CD14-positive monocyte (primary cell): ENCODE measurements around the gene TPRG1L. TPM values are rescaled to one million over a fixed set of nuclear protein-coding genes. Genes with fewer than 3 reads are reported as not detected.

Source experiments
- DNase-seq, 3 donors: peaks; one replicate each; pipeline ENCODE4 v3.0.0-alpha.2; 2011 to 2022
- H2AFZ ChIP-seq: 2 replicates; pipeline ENCODE4 v1.6.0; 2012; ENCODE audit warnings: mild to moderate bottlenecking, low read depth, low read length, inconsistent platforms; ENCODE audit not compliant: insufficient read depth, poor library complexity, severe bottlenecking
- H3K27ac ChIP-seq, 2 donors: 1 replicate in 1 of 2; 2 replicates in 1 of 2; pipeline ENCODE4 v1.5.1; 2012 to 2013; ENCODE audit warnings: low read length in 2 of 2, control low read depth in 1 of 2, inconsistent platforms in 1 of 2, low read depth in 1 of 2, mild to moderate bottlenecking in 1 of 2
- H3K27me3 ChIP-seq, 2 donors: one replicate each; pipeline versions ENCODE4 v1.6.0 to v1.6.1; 2011 to 2013; ENCODE audit warnings: low read length in 2 of 2; ENCODE audit not compliant: control insufficient read depth in 2 of 2, insufficient read depth in 2 of 2
- H3K36me3 ChIP-seq, 2 donors: replicated peaks in 1 of 2; 1 replicate in 1 of 2; 2 replicates in 1 of 2; pipeline versions ENCODE4 v1.5.1 to v1.6.1; 2012 to 2013; ENCODE audit warnings: low read length in 2 of 2, control low read depth in 1 of 2, inconsistent platforms in 1 of 2, mild to moderate bottlenecking in 1 of 2; ENCODE audit not compliant: insufficient read depth in 2 of 2, control insufficient read depth in 1 of 2
- H3K4me1 ChIP-seq, 2 donors: 1 replicate in 1 of 2; 2 replicates in 1 of 2; pipeline versions ENCODE4 v1.5.1 to v1.6.1; 2012 to 2013; ENCODE audit warnings: low read length in 2 of 2, control low read depth in 1 of 2, inconsistent platforms in 1 of 2, mild to moderate bottlenecking in 1 of 2, moderate library complexity in 1 of 2; ENCODE audit not compliant: insufficient read depth in 2 of 2, control insufficient read depth in 1 of 2
- H3K4me2 ChIP-seq: replicated peaks from 2 replicates; pipeline ENCODE3; 2012; ENCODE audit warnings: low read length, moderate library complexity, mild to moderate bottlenecking; ENCODE audit not compliant: poor library complexity, severe bottlenecking; ENCODE audit errors: extremely low read depth
- H3K4me3 ChIP-seq, 3 experiments: fragments of 200-600 bp in 1 of 3; sonication (generic) in 1 of 3; replicated peaks in 1 of 3; 1 replicate in 2 of 3; 2 replicates in 1 of 3; pipeline ENCODE4 v1.5.1; 2011 to 2013; ENCODE audit warnings: low read length in 3 of 3, mild to moderate bottlenecking in 3 of 3, control low read depth in 2 of 3, low read depth in 2 of 3, inconsistent platforms in 1 of 3, moderate library complexity in 1 of 3
- H3K79me2 ChIP-seq: 2 replicates; pipeline ENCODE4 v1.6.0; 2012; ENCODE audit warnings: mild to moderate bottlenecking, control low read depth, inconsistent platforms, low read length, moderate library complexity; ENCODE audit not compliant: insufficient read depth
- H3K9ac ChIP-seq: 2 replicates; pipeline ENCODE4 v1.6.0; 2017; ENCODE audit warnings: low read length, mild to moderate bottlenecking; ENCODE audit not compliant: insufficient read depth, poor library complexity, severe bottlenecking
- H3K9me3 ChIP-seq, 2 donors: replicated peaks in 1 of 2; 1 replicate in 1 of 2; 2 replicates in 1 of 2; pipeline versions ENCODE4 v1.5.1 to v1.6.1; 2012 to 2013; ENCODE audit warnings: low read length in 2 of 2, control low read depth in 1 of 2; ENCODE audit not compliant: control insufficient read depth in 1 of 2, insufficient read depth in 1 of 2
- H4K20me1 ChIP-seq: 2 replicates; pipeline ENCODE4 v1.6.0; 2012; ENCODE audit warnings: mild to moderate bottlenecking, low read length, control low read depth, moderate library complexity; ENCODE audit not compliant: insufficient read depth
- H3K27ac Mint-ChIP-seq, 7 donors: one replicate each; pipeline ENCODE4 v1.8.0; 2020; ENCODE audit warnings: mild to moderate bottlenecking in 7 of 7, mixed read lengths in 7 of 7, moderate library complexity in 6 of 7, inconsistent platforms in 2 of 7
- H3K27me3 Mint-ChIP-seq, 3 donors: one replicate each; pipeline ENCODE4 v1.8.0; 2021 to 2022; ENCODE audit warnings: low read depth in 3 of 3, mild to moderate bottlenecking in 3 of 3, mixed read lengths in 3 of 3, moderate library complexity in 3 of 3, inconsistent platforms in 1 of 3
- H3K36me3 Mint-ChIP-seq, 2 donors: one replicate each; pipeline ENCODE4 v1.8.0; 2020; ENCODE audit warnings: mixed read lengths in 2 of 2, inconsistent platforms in 1 of 2, mild to moderate bottlenecking in 1 of 2
- H3K4me1 Mint-ChIP-seq: one replicate; pipeline ENCODE4 v1.8.0; 2020; ENCODE audit warnings: mild to moderate bottlenecking, mixed read lengths
- H3K4me3 Mint-ChIP-seq, 2 donors: one replicate each; pipeline ENCODE4 v1.8.0; 2020; ENCODE audit warnings: mild to moderate bottlenecking in 2 of 2, mixed read lengths in 2 of 2, moderate library complexity in 1 of 2
- H3K9me3 Mint-ChIP-seq, 7 donors: one replicate each; pipeline ENCODE4 v1.8.0; 2020 to 2022; ENCODE audit warnings: mixed read lengths in 7 of 7, mild to moderate bottlenecking in 6 of 7, moderate library complexity in 6 of 7, inconsistent platforms in 2 of 7
- WGBS: methylation state at CpG from one replicate; pipeline ENCODE4 v1.1.5; 2013; ENCODE audit warnings: missing lambda C conversion rate; ENCODE audit not compliant: insufficient coverage; 5-methylcytosine and 5-hydroxymethylcytosine counted together
- intact Hi-C, 2 donors: fragments of 100-400 bp; cut with micrococcal nuclease; formaldehyde crosslinking; loops; one replicate each; pipeline versions ENCODE4 v1.15.0 to v1.15.1; 2023
- polyA plus RNA-seq, 3 donors: library from polyadenylated mRNA; depleted of rRNA in 1 of 3; unstranded in 2 of 3; stranded (reverse) in 1 of 3; fragments of 300-500 nt in 2 of 3; fragments of >200 nt in 1 of 3; fragmentation: Illumina TruSeq in 2 of 3; gene quantifications; 1 replicate in 2 of 3; 2 replicates in 1 of 3; pipeline ENCODE4 v1.2.3, GENCODE V29; 2012 to 2021
- TF ChIP-seq, protein P1 (sequence below): fragments of 200-600 bp; IDR thresholded peaks from one replicate; pipeline ENCODE4 v1.8.0; 2022; ENCODE audit warnings: antibody characterized with exemption, mild to moderate bottlenecking

Gene TPRG1L
- polyA plus RNA-seq, 3 donors, result 16.1 to 19.7 (median 18.5) TPM

DNA sequence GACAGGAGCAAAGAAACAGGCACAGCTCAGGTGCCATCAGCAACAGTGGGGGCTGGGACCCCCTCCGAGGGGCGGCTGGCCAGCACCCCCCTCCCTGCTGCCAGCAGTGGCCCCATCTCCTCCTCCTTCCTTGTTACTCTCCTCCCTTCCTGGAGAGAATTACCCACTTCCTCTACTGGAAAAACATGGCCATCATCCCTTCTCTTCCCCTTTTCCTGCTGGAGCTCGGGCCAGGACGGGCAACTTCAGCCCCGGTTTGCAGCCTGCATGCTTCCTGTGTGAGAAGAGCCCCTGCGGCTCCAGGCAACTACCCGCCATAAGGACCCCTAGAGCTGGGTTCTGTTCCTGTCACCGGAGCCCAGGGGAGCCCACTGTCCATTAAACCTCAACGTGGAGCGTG, 31.1 kb upstream of the TPRG1L start:
- no peak overlapping the region for H3K4me3 ChIP-seq
- H2AFZ ChIP-seq, result no peak overlapping the region
- H3K4me2 ChIP-seq, result no peak overlapping the region
- Mint-ChIP-seq H3K27me3 (peaks cover 8 to 13% (median 10%) of the 10 kb centered on the region in 3 donors), H3K4me3 (no peak overlapping the region), H3K9me3 (no peaks in the 10 kb centered on the region), H3K36me3 (no peaks in the 10 kb centered on the region), H3K4me1 (peaks cover 22% of the 10 kb centered on the region), H3K27ac (no peak overlapping the region)
- H3K27me3 ChIP-seq, result no peaks in the 10 kb centered on the region
- no peaks in the 10 kb centered on the region for H3K9me3 ChIP-seq
- no peaks in the 10 kb centered on the region for H3K79me2 ChIP-seq
- H4K20me1 ChIP-seq, result no peaks in the 10 kb centered on the region
- no peak overlapping the region for H3K9ac ChIP-seq
- TF ChIP-seq, protein P1, sequence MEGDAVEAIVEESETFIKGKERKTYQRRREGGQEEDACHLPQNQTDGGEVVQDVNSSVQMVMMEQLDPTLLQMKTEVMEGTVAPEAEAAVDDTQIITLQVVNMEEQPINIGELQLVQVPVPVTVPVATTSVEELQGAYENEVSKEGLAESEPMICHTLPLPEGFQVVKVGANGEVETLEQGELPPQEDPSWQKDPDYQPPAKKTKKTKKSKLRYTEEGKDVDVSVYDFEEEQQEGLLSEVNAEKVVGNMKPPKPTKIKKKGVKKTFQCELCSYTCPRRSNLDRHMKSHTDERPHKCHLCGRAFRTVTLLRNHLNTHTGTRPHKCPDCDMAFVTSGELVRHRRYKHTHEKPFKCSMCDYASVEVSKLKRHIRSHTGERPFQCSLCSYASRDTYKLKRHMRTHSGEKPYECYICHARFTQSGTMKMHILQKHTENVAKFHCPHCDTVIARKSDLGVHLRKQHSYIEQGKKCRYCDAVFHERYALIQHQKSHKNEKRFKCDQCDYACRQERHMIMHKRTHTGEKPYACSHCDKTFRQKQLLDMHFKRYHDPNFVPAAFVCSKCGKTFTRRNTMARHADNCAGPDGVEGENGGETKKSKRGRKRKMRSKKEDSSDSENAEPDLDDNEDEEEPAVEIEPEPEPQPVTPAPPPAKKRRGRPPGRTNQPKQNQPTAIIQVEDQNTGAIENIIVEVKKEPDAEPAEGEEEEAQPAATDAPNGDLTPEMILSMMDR, result no peak
- 24% methylated on average over 9 of the region's 10 CpGs for WGBS
- DNase-seq, result no peak
- H3K27ac ChIP-seq, result no peak overlapping the region
- H3K4me1 ChIP-seq, result peaks cover 20 to 24% of the 10 kb centered on the region in 2 donors
- no peaks in the 10 kb centered on the region for H3K36me3 ChIP-seq
- intact Hi-C loops, result loop anchor here in 1 of 2 donors (10.0 kb wide), 1 partner anchor 149 kb away; no protein-coding TSS in a partner anchor

DNA sequence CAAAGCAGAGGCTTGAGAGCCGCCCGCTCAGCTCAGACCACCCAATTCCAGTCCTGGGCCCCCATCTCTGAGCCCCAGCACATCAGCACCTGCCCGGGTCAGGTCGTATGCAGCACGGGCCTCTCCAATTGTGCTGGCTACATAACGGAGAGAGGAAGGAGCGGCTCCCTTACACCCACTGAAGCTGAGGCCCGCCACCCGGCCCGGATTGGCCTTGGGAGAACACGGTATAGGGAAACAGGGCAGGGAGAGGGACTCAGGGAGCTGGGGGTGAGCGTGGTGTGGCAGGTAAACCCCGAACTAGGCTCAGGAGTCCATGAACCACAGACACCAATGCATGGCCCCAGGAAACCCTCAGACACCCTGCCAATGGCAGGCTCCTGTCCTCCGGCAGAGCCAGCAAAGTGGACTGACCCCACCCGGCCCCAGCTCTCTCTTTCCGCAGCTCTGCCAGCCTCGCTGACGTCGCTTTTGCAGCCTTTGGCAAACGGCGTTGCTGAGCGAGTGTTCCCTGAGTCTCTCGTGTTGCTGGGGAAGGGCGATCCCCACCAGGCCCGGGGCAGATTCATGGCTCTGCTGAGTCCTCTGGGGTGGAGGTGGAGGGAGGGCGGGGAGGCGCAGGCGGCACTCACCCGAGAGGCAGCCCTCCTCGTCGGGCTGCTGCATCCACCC, 30.0 kb upstream of the TPRG1L start:
- Histone ChIP-seq H3K27ac (no peak overlapping the region), H3K27me3 (no peaks in the 10 kb centered on the region), H3K4me1 (peaks cover 20 to 24% of the 10 kb centered on the region in 2 donors), H2AFZ (no peak overlapping the region), H3K79me2 (no peaks in the 10 kb centered on the region), H3K4me3 (no peak overlapping the region), H3K36me3 (no peaks in the 10 kb centered on the region), H3K9me3 (no peaks in the 10 kb centered on the region), H3K4me2 (no peak overlapping the region), H4K20me1 (no peaks in the 10 kb centered on the region), H3K9ac (no peak overlapping the region)
- DNase-seq, result no peak
- peaks cover 8 to 13% (median 10%) of the 10 kb centered on the region in 3 donors for H3K27me3 Mint-ChIP-seq
- no peaks in the 10 kb centered on the region for H3K9me3 Mint-ChIP-seq
- intact Hi-C loops, result loop anchor here in 1 of 2 donors (10.0 kb wide), 1 partner anchor 150 kb away; no protein-coding TSS in a partner anchor
- WGBS, result 90% methylated on average over 23 of the region's 31 CpGs
- TF ChIP-seq, protein P1, result no peak
- no peak overlapping the region for H3K4me3 Mint-ChIP-seq
- H3K27ac Mint-ChIP-seq, result no peak overlapping the region
- H3K36me3 Mint-ChIP-seq, result no peaks in the 10 kb centered on the region
- peaks cover 22% of the 10 kb centered on the region for H3K4me1 Mint-ChIP-seq
